Measurements from ENCODE around the gene ENKD1.

Gene ENKD1, protein sequence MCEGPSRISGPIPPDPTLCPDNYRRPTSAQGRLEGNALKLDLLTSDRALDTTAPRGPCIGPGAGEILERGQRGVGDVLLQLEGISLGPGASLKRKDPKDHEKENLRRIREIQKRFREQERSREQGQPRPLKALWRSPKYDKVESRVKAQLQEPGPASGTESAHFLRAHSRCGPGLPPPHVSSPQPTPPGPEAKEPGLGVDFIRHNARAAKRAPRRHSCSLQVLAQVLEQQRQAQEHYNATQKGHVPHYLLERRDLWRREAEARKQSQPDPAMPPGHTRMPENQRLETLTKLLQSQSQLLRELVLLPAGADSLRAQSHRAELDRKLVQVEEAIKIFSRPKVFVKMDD

DNA sequence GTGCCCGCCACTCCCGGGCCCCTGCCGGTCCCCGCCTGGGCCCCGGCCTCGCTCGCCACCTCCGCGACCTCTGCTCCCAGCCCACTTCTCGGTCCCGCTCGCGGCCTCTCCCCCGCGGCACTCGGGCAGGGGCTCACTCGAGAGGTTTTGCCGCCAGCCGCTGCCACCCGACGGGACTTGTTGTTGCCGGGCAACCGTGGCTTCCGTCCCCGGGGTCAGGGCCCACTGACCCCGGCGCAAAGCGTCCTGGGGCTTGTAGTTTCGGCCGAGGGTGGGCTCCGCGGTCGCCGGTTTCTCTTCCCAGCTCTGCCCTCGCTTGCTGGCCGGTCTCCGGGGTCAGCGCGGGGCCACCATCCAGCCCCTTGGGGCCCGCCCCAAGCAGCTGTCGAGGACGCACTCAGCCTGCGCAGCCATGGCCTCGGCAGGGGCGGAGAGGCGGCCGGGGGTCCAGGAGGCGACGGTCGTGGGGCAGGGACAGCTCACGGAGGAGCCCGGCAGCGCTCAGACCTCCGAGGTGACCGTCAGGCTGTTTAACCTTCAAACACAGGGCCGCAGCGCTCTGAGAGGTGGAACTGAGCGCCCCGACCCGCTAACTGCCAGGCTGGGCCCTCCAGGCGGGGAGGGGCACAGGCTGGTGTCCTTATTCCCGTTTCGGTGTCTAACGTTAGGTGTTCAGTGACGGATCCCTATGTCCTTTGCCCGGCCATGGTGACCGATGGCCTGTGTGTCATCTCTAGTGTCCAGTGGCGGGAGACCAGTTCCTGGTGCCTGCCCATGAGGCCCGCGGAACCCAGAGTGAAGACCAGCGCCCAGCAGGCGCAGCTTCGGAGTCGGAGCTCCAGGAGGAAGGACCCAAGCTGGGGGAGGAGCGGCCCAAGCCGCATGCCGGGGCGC lies at the start of gene ENKD1, which contains the start of gene C16orf86:
Gene ENKD1 (minus strand): TSS at position 192 of the 894 bp plus-strand sequence. CDS start 308 bp downstream, outside the sequence.
Gene C16orf86 (plus strand): TSS at position 256 of the 894 bp plus-strand sequence. CDS start 157 bp downstream, at position 413.
- TF ChIP-seq, protein P1, sequence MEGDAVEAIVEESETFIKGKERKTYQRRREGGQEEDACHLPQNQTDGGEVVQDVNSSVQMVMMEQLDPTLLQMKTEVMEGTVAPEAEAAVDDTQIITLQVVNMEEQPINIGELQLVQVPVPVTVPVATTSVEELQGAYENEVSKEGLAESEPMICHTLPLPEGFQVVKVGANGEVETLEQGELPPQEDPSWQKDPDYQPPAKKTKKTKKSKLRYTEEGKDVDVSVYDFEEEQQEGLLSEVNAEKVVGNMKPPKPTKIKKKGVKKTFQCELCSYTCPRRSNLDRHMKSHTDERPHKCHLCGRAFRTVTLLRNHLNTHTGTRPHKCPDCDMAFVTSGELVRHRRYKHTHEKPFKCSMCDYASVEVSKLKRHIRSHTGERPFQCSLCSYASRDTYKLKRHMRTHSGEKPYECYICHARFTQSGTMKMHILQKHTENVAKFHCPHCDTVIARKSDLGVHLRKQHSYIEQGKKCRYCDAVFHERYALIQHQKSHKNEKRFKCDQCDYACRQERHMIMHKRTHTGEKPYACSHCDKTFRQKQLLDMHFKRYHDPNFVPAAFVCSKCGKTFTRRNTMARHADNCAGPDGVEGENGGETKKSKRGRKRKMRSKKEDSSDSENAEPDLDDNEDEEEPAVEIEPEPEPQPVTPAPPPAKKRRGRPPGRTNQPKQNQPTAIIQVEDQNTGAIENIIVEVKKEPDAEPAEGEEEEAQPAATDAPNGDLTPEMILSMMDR (IDR thresholded peaks at IDR 0.05) = no peak
- peak within 1 kb of the TSS; percentile 84 for H3K4me3 ChIP-seq
- DNase-seq (ENCODE audit: low spot score) = peak; percentile 90

DNA sequence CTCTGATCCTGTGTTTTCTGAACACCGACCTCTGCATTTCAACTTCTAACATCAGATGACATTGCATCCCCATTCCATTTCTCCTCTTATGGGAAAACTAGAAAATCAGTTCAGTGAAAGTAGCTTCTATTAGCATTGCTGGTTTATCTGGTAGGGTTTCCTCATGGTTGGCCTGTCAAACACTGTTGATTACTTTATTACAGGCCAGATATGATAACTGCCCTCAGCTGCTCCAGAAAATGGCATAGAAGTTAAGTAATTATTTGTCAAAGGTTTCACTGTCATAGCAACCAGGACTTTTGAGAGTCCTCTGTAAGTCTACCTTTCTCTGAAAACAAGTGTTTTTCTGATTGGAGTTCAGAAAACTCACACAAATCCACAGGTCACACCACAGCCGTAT lies 49.5 kb upstream of the ENKD1 start:
- TF ChIP-seq, protein P1 (IDR thresholded peaks at IDR 0.05) = no peak
- Histone ChIP-seq H3K27ac (no peak overlapping the region), H3K4me3 (no peak overlapping the region)
- DNase-seq (ENCODE audit: low spot score) = no peak

More for the DNA sequence above, at the start of gene ENKD1, which contains the start of gene C16orf86:
- H3K27ac ChIP-seq = peak within 1 kb of the TSS; percentile 86 to 96

DNA sequence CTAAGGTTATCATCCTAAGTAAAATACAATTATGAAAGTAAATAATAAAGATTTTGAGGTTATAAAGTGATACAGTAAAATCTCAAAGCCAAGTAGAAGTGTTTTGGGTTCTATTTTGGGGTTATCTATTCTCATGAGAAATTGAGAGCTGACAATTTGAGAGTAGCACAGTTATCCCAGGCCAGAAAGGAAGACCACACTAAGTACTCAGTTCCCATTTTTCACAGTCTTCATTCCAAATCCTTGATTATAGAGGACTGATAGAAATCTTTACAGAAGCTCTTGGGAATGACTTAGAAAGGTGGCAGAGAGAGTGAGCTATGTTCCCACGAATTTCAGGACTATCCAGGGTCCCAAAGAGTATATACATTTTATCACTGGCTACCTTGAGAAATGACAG lies 48.0 kb upstream of the ENKD1 start:
- TF ChIP-seq, protein P1 (IDR thresholded peaks at IDR 0.05) = no peak
- Histone ChIP-seq H3K27ac (no peak overlapping the region), H3K4me3 (no peak overlapping the region)

DNA sequence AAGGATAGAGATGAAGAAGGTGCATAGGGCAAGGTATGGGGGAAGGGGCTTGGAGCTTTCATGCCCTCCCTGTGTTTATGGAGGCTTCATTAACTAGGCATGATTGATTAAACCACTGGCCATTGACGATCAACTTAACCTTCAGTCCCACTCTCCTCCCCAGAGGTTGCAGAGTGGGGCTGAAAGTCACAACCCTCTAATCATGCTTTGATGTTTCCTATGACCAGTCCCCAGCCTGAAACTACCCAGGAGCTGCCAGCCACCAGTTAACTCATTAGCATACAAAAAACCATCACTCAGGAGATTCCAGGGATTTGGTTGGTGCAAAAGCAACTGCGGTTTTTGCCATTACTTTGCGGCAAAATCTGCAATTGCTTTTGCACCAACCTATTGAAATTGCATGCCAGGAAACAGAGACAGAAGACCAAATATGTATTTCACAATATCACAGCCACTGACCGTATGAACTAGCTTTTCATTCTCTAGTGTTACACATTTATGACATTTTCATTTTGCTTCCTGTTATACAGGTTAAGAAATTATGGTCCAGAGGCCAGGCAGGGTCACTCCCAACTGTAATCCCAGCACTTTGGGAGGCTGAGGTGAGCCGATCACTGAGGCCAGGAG lies 47.2 kb upstream of the ENKD1 start:
- Histone ChIP-seq H3K27ac (no peak overlapping the region), H3K4me3 (no peak overlapping the region)
- TF ChIP-seq, protein P1 (IDR thresholded peaks at IDR 0.05) = no peak
- DNase-seq (ENCODE audit: low spot score) = no peak

More for the DNA sequence above, 48.0 kb upstream of the ENKD1 start:
- DNase-seq (ENCODE audit: low spot score) = no peak

DNA sequence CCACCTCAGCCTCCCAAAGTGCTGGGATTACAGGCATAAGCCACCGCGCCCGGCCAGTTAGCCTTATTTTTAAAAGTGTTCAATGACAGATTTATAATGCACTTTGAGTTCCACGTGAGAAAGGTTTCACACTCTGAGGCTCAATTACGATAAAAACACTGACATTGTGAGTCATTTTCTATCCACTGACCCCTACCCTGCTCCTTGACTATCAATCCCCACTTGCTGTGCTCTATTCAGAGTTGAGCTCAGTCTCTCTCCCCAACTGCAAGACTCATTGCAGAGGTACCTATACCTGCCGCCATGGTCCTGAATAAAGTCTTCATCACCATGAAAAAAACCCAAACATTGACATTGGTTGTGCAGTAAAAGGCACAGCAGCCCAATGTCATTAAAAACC lies 44.1 kb upstream of the ENKD1 start:
- H3K4me3 ChIP-seq = no peak overlapping the region
- no peak for DNase-seq (ENCODE audit: low spot score)
- H3K27ac ChIP-seq = no peak overlapping the region

DNA sequence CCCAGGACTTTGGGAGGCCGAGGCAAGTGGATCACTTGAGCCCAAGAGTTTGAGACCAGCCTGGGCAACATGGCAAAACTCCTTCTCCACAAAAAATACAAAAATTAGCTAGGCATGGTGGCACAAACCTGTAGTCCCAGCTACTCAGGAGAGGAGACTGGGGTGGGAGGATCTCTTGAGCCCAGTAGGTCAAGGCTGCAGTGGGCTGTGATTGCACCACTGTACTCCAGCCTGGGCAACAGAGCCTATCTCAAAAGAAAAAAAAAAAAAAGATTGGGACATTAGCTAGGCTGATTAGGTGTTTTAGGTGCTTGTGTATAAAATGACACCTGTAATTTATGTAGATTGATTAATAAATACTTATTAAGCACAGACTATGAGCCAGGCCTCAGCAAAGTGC lies 42.5 kb upstream of the ENKD1 start:
- TF ChIP-seq, protein P1 (IDR thresholded peaks at IDR 0.05) = no peak
- DNase-seq (ENCODE audit: low spot score) = no peak
- H3K4me3 ChIP-seq = no peak overlapping the region
- no peak overlapping the region for H3K27ac ChIP-seq

More for the DNA sequence above, 44.1 kb upstream of the ENKD1 start:
- TF ChIP-seq, protein P1 (IDR thresholded peaks at IDR 0.05) = no peak

Data from coronary artery (tissue), 2 donors.